ENCODE data around the gene CDKN2A. TPM values are rescaled to one million over a fixed set of nuclear protein-coding genes. Genes with fewer than 3 reads are reported as not detected.
A peak's percentile ranks its signal among the peaks of the same experiment; 100 is the strongest.

Gene CDKN2A
- total and polyA plus RNA-seq, 11 donors = 0.40 to 1.7 (median 0.85) TPM; not detected in 4

DNA sequence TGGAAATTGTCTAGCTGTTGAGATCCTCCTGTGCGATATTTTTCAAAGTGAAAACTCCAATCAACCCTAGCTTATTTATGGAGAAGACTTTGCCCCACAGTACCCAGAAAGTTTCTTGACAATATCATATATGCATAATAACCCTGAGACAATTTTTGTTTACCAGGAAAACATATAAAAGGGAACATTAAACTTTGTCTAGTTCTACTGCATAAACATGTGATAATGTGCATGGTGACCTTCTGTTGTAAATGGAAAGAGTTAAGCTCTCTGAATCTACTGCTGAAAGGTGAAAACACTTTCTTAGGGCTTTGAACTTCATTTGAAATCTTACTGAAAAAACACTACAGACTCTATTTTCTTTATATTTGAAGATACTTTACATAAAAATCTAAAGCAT is 47.2 kb upstream of the CDKN2A start:
- intact Hi-C loops (cut with DNase I) = loop anchor here in 2 of 10 donors (10.0 kb wide), 2 partner anchors 193 to 227 kb away; no protein-coding TSS in a partner anchor
- peaks cover 0 to 10% (median 0%) of the 10 kb centered on the region in 12 donors for H3K4me1 ChIP-seq
- H3K4me3 ChIP-seq = no peak overlapping the region
- DNase-seq = no peak
- H3K27me3 ChIP-seq = no peaks in the 10 kb centered on the region
- 94 to 95% (median 95%) methylated on average over 1 of the region's 1 CpG for WGBS, 4 donors
- no peak for ATAC-seq
- no peak overlapping the region for H3K27ac ChIP-seq
- no peak for TF ChIP-seq POLR2A (IDR thresholded peaks at IDR 0.05)
- no peak for TF ChIP-seq CTCF (IDR thresholded peaks at IDR 0.05)
- H3K36me3 ChIP-seq = no peaks in the 10 kb centered on the region
- no peaks in the 10 kb centered on the region for H3K9me3 ChIP-seq

GRCh38 chr9:22040760-22041159 is 46.6 kb upstream of the CDKN2A start:
- Histone ChIP-seq H3K9me3 (no peaks in the 10 kb centered on the region), H3K4me3 (no peak overlapping the region), H3K4me1 (peaks cover 0 to 10% (median 0%) of the 10 kb centered on the region in 12 donors), H3K27me3 (no peaks in the 10 kb centered on the region), H3K36me3 (no peaks in the 10 kb centered on the region), H3K27ac (no peak overlapping the region)
- TF ChIP-seq POLR2A (IDR thresholded peaks at IDR 0.05) = no peak
- ATAC-seq (no peak), DNase-seq (no peak)
- intact Hi-C loops (cut with DNase I) = loop anchor here in 2 of 10 donors (10.0 kb wide), 2 partner anchors 194 to 226 kb away; no protein-coding TSS in a partner anchor
- WGBS, 4 donors = 57 to 85% (median 68%) methylated on average over 1 of the region's 1 CpG

DNA sequence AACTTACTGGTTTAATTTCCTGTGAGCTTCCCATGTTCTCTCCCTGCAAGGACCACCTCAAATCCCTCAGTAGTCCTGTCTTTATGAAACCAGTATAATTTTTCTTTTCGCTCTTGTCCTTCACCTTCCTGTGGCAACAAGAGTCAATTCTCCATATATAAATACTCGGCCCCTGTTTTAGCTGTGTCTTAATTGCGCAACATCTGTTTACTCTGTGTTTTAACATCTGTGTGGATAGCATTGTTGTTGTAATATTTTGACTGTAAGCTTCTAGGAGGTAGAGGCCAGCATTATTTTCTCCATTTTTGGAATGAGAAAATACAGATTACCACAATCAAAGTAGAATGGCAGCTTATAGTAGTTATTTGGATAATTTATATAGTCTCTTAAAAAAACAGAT is 45.1 kb upstream of the CDKN2A start:
- H3K27me3 ChIP-seq = no peaks in the 10 kb centered on the region
- WGBS, 4 donors = 83 to 87% (median 85%) methylated on average over 3 of the region's 3 CpGs
- intact Hi-C loops (cut with DNase I) = loop anchor here in 6 of 10 donors (2.0 to 10.0 kb wide), 5 partner anchors 196 to 227 kb away; no protein-coding TSS in a partner anchor
- peaks cover 0 to 10% (median 0%) of the 10 kb centered on the region in 12 donors for H3K4me1 ChIP-seq
- H3K27ac ChIP-seq = no peak overlapping the region
- ATAC-seq (no peak), DNase-seq (no peak)
- no peak for TF ChIP-seq CTCF (IDR thresholded peaks at IDR 0.05)
- TF ChIP-seq POLR2A (IDR thresholded peaks at IDR 0.05) = no peak
- no peak overlapping the region for H3K4me3 ChIP-seq
- no peaks in the 10 kb centered on the region for H3K9me3 ChIP-seq
- no peaks in the 10 kb centered on the region for H3K36me3 ChIP-seq

DNA sequence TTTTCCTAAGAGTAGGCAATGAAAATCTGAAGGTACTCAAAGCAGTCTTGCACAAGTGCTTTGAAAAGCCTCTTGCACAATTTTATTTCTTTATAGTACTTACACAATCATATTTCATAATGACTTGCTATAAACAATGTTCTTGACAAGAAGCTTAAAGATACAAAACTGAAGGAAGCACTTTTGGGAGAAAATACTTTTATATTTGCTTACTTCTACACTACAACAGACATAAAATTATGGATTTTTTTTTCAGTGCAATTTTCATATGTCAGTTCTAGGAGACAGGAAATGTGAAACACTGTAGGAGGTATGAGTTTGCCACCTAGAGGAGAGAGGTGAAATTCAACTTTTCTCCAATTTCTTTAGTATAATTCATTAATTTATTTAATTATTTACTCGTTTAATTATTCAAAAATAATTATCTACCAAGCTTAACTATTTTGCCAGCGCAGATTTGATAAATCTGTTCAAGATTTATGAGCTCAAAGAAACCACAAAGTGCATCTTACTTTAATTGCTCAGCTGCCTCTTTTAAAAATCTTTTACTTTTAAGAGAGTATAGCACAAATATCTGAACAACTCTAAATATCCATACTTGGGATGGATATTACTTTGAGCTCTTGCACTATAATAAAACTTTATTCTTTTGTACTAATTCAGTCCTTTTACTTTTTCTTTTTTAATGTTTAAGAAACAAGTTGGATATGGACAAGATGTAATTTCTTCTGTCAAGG is 43.9 kb upstream of the CDKN2A start:
- no peaks in the 10 kb centered on the region for H3K27me3 ChIP-seq
- intact Hi-C loops (cut with DNase I) = loop anchor here in 8 of 10 donors (2.0 to 10.0 kb wide), 5 partner anchors 197 to 226 kb away; no protein-coding TSS in a partner anchor
- no peak overlapping the region for H3K27ac ChIP-seq
- ATAC-seq (no peak), DNase-seq (no peak)
- TF ChIP-seq POLR2A (IDR thresholded peaks at IDR 0.05) (no peak), CTCF (IDR thresholded peaks at IDR 0.05) (peak; percentile 23 to 66 (median 51))
- H3K4me1 ChIP-seq = peaks cover 0 to 10% (median 0%) of the 10 kb centered on the region in 12 donors
- H3K4me3 ChIP-seq = no peak overlapping the region
- WGBS, 4 donors = 20 to 28% (median 24%) methylated on average over 2 of the region's 2 CpGs
- no peaks in the 10 kb centered on the region for H3K36me3 ChIP-seq
- no peaks in the 10 kb centered on the region for H3K9me3 ChIP-seq
